Fibroblast of gingiva (primary cell): ENCODE measurements around the gene NNMT.

Experiments
- DNase-seq: peaks from one replicate; pipeline ENCODE4 v3.0.0-alpha.2; 2011; ENCODE audit warnings: low read depth

The NNMT gene

DNA sequence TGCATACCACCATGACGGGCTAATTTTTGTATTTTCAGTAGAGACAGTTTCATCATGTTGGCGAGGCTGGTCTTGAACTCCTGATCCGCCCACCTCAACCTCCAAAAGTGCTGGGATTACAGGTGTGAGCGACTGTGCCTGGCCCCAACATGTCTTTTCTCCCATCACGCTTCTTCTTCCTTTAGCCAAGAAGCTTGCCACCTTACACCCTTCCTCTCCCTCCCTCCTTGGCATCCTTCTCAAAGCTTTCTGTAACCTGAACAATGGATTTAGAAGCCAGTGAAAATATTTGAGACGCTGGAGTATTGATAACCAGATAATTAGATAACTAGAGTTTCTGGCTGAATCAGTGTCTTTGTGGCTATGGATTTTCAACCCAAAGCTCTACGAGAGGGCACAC is 11.3 kb upstream of the NNMT start:
- DNase-seq, result no peak

DNA sequence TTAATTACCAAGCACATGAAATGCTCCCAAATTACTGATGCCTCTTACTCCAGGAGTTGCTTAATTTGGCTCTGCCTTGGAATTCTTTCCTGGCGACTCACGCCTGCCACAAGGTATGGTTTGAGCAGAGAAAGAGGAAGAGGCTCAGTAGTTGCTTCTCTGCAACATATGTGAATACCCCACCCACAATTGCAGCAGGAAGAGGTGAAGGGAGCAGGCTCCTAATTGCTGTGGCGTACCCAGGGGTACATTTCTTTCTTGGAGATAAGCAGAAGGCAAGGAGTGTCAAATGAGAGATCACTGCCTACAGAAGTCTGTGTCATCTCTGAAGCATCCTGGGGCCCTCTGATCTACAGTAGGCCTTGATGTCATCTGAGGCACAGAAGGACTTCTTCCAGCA is 10.6 kb upstream of the NNMT start:
- peak; percentile 43 for DNase-seq

- no peak for DNase-seq
These were observed 10.0 kb upstream of the NNMT start for GRCh38 chr11:114286229-114286628.

DNA sequence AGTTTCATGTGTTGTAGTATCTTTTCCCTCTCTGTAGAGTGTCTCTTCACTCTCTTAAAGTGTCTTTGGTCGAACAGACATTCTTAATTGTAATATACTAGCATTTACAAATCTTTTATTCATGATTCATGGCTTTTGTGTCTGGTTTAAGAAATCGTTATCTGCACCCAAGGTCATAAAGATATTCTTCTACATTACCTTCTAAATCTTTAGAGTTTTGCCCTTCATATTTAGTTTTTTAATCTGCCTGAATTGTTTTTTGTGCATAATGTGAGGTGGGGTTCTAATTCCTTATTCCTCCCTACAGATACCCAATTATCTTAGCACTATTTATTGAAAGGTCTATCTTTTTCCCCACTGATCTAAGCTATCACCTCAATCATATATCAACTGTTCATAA is 9.0 kb upstream of the NNMT start:
- no peak for DNase-seq

DNA sequence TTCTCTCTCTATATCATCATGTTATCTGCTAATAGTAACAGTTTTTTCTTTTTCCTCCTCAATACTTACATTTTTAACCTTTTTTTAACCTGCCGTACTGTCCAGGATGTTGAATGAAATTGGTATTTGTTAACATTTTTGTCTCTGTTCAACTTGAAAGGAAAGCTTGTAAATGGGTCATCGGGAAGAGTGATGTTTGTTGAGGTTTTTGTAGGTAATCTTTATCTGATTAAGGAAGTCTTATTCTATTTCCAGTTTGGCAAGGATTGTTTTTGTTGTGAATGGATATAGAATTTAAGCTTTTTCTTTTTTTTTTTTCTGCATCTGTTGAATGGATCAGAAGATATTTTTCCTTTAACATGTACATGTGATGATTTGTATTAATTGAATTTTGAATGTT is 8.1 kb upstream of the NNMT start:
- DNase-seq, result no peak

GRCh38 chr11:114289779-114290178 is 6.4 kb upstream of the NNMT start:
- no peak for DNase-seq

DNA sequence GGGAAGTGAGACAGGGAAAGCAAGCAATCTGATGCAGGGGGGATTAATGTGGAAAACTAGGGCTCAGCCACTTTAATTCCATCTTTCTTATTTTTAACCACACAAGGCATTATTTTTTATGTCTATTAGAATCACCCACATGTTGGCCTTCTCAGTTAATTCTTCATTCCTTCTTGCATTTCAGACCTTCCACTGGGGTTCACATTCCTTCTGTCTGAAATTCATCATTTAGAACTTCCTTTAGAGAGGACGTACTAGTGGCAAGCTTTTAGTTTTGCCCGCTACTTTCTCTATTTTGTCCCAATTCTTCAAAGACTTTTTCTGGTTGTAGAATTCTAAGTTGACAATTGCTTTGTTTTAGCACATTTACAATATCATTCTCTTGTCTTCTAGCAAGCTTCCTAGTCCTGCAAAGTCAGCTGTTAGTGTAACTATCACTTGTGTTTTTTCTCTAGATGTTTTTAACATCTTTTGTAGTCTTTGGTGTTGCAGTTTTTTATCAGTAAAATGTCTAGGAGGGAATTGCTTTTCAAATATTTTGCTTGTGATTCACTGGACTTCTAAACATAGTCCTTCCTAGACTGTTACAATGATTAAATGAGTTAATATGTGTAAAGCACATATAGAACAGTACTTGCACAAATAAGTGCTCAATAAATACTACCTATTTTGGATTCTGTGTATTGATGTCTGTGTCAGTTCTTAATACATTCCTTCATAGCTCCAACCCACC is 5.5 kb upstream of the NNMT start:
- no peak for DNase-seq

DNA sequence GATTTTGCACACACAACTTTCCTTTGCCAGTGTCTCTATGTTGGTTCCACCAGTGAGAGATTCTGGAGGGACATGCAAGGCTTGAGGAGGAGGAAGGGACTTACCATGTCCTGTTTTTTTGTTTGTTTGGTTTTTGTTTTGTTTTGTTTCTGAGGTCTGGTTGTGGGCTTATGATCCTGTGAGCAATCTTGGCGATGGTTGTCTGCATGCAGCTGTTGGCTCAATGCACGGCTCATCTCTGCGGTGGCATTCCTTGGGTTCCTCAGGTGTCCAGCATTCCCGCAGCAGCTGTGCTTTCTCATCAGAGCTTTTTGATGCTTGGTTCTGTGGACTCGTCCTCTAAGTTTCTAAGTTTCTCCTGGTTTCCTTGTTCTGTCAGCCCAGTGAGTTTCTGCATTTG is 4.8 kb upstream of the NNMT start:
- DNase-seq, result peak; percentile 78

- DNase-seq, result peak; percentile 43
These were observed 4.1 kb upstream of the NNMT start for GRCh38 chr11:114291842-114292680.

DNA sequence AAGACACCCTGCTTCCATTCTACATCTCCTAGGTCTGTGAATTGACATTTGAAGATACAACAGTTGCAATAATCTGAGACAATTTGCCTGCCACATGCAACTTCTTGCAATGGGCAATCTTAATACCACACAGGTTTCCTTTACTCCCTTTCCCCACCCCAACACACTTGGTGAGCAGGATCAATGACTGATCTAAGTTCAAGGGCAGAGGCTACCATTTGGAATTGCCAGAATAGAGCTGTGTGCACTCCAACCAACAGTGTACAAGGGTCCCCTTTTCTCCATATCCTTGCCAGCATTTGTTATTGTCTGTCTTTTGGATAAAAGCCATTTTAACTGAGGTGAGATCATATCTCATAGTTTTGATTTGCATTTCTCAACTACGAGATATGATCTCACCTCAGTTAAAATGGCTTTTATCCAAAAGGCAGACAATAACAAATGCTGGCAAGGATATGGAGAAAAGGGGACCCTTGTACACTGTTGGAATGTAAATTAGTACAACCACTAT is 2.9 kb upstream of the NNMT start:
- DNase-seq, result no peak

GRCh38 chr11:114296605-114297372 is 590 bp downstream of the NNMT start:
- DNase-seq, result no peak

GRCh38 chr11:114297806-114298709 is 1.9 kb downstream of the NNMT start:
- no peak for DNase-seq

DNA sequence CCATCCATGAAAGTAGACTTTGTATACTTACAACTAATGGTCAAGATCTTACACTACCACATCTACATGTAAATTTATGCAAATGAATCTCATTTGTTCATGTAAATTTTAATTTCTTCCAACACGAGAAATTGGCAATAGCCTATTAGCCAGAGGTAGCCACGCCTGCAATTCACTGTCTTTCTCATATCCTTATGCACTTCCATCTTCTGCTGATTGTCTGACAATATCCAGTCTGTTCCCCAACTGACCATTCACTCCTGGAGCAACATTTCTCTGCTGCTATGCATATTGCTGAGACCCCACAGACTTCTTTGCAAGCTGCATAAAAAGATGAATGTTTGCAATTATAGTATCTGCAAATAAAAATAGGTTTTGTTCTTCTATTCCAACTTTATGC is 2.5 kb downstream of the NNMT start:
- no peak for DNase-seq

DNA sequence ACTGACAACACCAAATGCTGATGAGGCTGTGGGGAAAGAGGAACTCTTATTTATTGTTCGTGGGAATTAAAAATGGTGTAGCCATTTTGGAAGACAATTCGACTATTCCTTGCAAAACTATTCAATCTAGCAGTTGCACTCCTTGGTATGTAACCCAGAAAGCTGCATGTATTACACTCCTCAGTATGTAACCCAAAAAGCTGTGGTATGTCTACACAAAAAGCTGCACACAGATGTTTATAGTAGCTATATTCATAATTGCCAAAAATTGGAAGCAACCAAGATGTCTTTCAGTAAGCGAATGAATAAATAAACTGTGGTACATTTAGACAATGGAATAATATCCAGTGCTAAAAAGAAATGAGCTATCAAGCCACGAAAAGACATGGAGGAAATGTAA is 4.9 kb downstream of the NNMT start:
- DNase-seq, result no peak

DNA sequence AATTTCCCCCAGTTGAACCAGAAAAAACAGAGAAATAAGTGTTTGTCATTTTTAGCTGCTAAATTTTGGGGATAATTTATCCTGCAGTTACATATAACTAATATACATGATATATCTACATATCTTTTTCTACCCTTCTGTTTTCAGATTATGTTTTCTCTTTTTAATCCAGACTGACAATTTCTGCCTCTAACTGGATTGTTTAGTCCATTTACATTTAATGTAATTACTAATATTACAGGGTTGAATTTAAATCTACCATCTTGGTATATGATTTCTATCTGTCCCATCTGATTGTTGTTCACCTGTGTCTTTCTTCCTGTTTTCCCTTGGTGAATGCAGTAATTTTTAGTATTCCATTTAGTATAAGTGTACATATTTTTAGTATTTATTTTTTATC is 5.7 kb downstream of the NNMT start:
- no peak for DNase-seq

DNA sequence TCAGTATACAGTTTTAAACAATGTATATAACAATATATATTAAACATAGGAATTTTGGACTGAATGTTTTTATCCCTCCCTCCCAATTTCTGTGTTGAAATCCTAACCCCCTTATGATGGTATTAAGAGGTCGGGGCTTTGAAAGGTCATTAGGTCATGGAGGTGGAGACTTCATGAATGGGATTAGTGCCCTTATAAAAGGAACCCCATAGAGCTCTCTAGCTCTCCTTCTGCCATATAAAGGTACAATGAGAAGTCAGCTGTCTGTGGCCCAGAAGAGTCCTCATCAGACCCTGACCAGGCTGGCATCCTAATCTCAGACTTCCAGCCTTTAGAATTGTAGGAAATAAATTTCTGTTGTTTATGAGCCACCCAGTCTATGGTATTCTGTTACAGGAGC is 6.5 kb downstream of the NNMT start:
- no peak for DNase-seq

DNA sequence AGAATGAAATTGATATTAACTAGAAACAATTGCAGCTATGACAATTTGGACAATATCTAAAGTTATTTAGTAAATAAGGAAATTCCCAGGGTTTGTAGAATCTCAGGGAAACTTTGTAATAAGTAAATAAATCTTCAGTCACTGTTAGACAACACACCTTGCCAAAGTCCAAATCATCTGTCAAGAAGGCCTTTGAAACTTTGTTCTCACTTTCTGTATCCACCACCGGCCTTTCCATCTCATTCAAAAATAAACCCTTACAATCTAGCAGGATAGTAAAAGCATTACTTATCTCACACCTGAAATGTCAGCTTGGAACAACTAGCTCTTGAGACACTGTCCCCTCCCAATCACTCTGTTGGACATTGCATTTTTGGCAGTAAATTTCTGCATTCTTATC is 7.9 kb downstream of the NNMT start:
- DNase-seq, result no peak

GRCh38 chr11:114304969-114305368 is 8.8 kb downstream of the NNMT start:
- no peak for DNase-seq

DNA sequence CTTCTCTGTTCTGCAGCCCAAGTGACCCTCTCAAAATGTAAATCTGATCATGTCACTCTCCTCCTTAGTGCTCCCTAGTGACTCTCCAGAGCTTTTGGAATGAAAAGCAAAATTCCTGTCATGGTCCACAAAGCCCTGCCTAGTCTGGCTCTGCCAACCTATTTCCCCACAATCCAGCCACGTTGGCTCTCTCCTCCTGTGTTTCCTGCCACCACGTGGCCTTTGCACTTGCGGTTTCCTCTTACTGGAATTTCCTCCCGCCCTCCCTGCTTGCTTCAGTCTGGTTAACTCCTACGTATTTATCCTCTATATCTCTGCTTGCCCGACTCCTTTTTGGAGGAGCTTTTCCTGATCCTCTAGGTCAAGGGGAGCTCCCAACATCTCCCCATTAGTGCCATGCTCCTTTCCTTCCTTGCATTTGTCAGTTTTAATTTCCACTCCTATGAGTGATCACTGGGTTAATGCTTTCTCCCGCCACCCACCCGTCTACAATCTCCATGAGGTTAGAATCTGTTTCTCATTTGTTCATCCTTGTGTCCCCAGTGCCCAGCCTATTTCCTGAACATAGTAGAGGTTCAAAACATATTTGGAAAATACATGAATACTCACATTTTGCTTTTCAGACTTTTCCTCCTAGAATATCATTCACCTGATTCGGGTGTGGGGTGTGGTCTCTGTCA is 11.5 kb downstream of the NNMT start:
- peak; percentile 97 for DNase-seq

DNA sequence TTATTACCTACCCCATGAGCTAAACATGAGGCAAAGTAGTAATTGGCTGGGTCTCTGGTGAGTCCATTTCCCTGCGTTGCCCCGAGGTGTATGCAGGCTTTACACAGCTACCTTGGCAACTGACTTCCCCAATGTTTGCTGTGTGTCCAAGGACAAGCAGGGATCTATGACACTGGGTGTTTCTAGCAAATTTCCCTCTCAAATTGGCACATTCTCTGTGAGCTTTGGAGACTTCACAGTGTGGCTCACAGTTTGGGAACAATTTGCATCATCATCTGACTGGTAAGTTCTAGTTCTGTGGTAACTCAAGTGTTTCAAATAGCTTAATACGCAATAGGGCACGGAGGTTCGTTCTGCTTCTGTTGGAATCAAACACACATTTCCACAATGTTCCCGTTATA is 12.5 kb downstream of the NNMT start:
- peak; percentile 99 for DNase-seq

- DNase-seq, result peak; percentile 62
These were observed 13.3 kb downstream of the NNMT start for GRCh38 chr11:114309517-114309916.
